IMR-90 (cell line): ENCODE measurements around the gene CCDC17. TPM values are rescaled to one million over a fixed set of nuclear protein-coding genes. Genes with fewer than 3 reads are reported as not detected.

ENCODE experiments used
- ATAC-seq: fragments of 200-7000 bp; cut with Tn5 transposase; 2 replicates; pipeline ENCODE4 v1.9.1; 2020; ENCODE audit warnings: low read depth, mild to moderate bottlenecking, moderate library complexity
- BruUV-seq: library from RNA; stranded (reverse); fragments of 400-500 nt; replicated peaks from 2 replicates; lab custom pipeline; 2021; lab: Mats Ljungman, UMichigan
- CTCF ChIA-PET: fragments of 300-600 bp; formaldehyde crosslinking; extraction: SDS; loops from one replicate; lab custom pipeline; 2021; ENCODE audit warnings: antibody characterized with exemption; lab: Yijun Ruan, JAX
- POLR2A ChIA-PET: fragments of 300-600 bp; sonication (Branson Sonifier 250); formaldehyde crosslinking; loops from one replicate; lab custom pipeline; 2022; ENCODE audit warnings: antibody characterized with exemption; ENCODE audit not compliant: unreplicated experiment; lab: Charles Lee
- DNase-seq: peaks from one replicate; pipeline ENCODE4 v3.0.0; 2013
- H2AFZ ChIP-seq: replicated peaks from 2 replicates; pipeline ENCODE3; 2013; ENCODE audit warnings: low read length, mild to moderate bottlenecking; ENCODE audit not compliant: poor library complexity
- H2AK5ac ChIP-seq: 2 replicates; pipeline ENCODE4 v1.6.1; 2013; ENCODE audit warnings: low read depth, low read length, inconsistent platforms
- H2AK9ac ChIP-seq: replicated peaks from 2 replicates; pipeline ENCODE3; 2013; ENCODE audit warnings: mild to moderate bottlenecking, low read depth, low read length, moderate library complexity; ENCODE audit not compliant: poor library complexity
- H2BK120ac ChIP-seq: 2 replicates; pipeline ENCODE4 v1.6.1; 2013; ENCODE audit warnings: low read depth, low read length, inconsistent platforms
- H2BK15ac ChIP-seq: 3 replicates; pipeline ENCODE4 v1.6.1; 2013; ENCODE audit warnings: low read depth, low read length, inconsistent platforms
- H2BK20ac ChIP-seq: 2 replicates; pipeline ENCODE4 v1.6.1; 2013; ENCODE audit warnings: low read depth, mild to moderate bottlenecking, inconsistent platforms, low read length, moderate library complexity
- H2BK5ac ChIP-seq: 2 replicates; pipeline ENCODE4 v1.6.1; 2013; ENCODE audit warnings: mild to moderate bottlenecking, low read depth, low read length, inconsistent platforms; ENCODE audit not compliant: poor library complexity, severe bottlenecking
- H3K14ac ChIP-seq: replicated peaks from 2 replicates; pipeline ENCODE4 v1.6.1; 2013; ENCODE audit warnings: low read depth, low read length, inconsistent platforms
- H3K18ac ChIP-seq: 2 replicates; pipeline ENCODE4 v1.6.1; 2013; ENCODE audit warnings: low read depth, low read length, control low read depth
- H3K23ac ChIP-seq: 2 replicates; pipeline ENCODE4 v1.6.1; 2013; ENCODE audit warnings: low read depth, low read length, inconsistent platforms
- H3K27ac ChIP-seq: 2 replicates; pipeline ENCODE4 v1.5.1; 2013; ENCODE audit warnings: mild to moderate bottlenecking, control low read depth, low read length; ENCODE audit not compliant: insufficient read depth
- H3K27me3 ChIP-seq: 2 replicates; pipeline ENCODE4 v1.6.1; 2013; ENCODE audit warnings: low read length; ENCODE audit not compliant: control insufficient read depth, insufficient read depth
- H3K36me3 ChIP-seq: 2 replicates; pipeline ENCODE4 v1.6.1; 2013; ENCODE audit warnings: low read length, mixed read lengths; ENCODE audit not compliant: control insufficient read depth, insufficient read depth
- H3K4ac ChIP-seq: 2 replicates; pipeline ENCODE4 v1.6.1; 2013; ENCODE audit warnings: low read depth, low read length, inconsistent platforms
- H3K4me1 ChIP-seq: 2 replicates; pipeline ENCODE4 v1.6.1; 2013; ENCODE audit warnings: low read length, mixed read lengths; ENCODE audit not compliant: control insufficient read depth, insufficient read depth
- H3K4me2 ChIP-seq: 2 replicates; pipeline ENCODE4 v1.6.1; 2013; ENCODE audit warnings: low read depth, mild to moderate bottlenecking, control low read depth, low read length, moderate library complexity
- H3K4me3 ChIP-seq: 2 replicates; pipeline ENCODE4 v1.5.1; 2013; ENCODE audit warnings: low read depth, mild to moderate bottlenecking, control low read depth, low read length, moderate library complexity; ENCODE audit not compliant: insufficient read depth
- H3K56ac ChIP-seq: 2 replicates; pipeline ENCODE4 v1.6.1; 2013; ENCODE audit warnings: low read length, inconsistent platforms; ENCODE audit not compliant: insufficient read depth; ENCODE audit errors: extremely low read depth
- H3K79me1 ChIP-seq, 2 experiments: 2 replicates each; pipeline ENCODE4 v1.6.1; 2013; ENCODE audit warnings: low read length in 2 of 2, inconsistent platforms in 1 of 2, low read depth in 1 of 2
- H3K9ac ChIP-seq: 2 replicates; pipeline ENCODE4 v1.6.1; 2013; ENCODE audit warnings: low read depth, low read length, control low read depth
- H3K9me1 ChIP-seq: 2 replicates; pipeline ENCODE4 v1.6.1; 2013; ENCODE audit warnings: low read length, inconsistent platforms; ENCODE audit not compliant: insufficient read depth
- H3K9me3 ChIP-seq: 2 replicates; pipeline ENCODE4 v1.6.1; 2013; ENCODE audit warnings: low read length; ENCODE audit not compliant: control insufficient read depth, insufficient read depth
- H4K20me1 ChIP-seq: 2 replicates; pipeline ENCODE4 v1.6.1; 2013; ENCODE audit warnings: low read length, inconsistent platforms; ENCODE audit not compliant: insufficient read depth
- H4K5ac ChIP-seq: 2 replicates; pipeline ENCODE4 v1.6.1; 2013; ENCODE audit warnings: mild to moderate bottlenecking, low read depth, low read length, control low read depth
- H4K8ac ChIP-seq, 2 experiments: 2 replicates each; pipeline ENCODE4 v1.6.1; 2013; ENCODE audit warnings: low read depth in 2 of 2, low read length in 2 of 2, control low read depth in 1 of 2, inconsistent platforms in 1 of 2
- H4K91ac ChIP-seq: 2 replicates; pipeline ENCODE4 v1.6.1; 2013; ENCODE audit warnings: low read depth, low read length, inconsistent platforms; ENCODE audit not compliant: insufficient read depth
- BHLHE40 ChIP-seq: fragments of 150-350 bp; IDR thresholded peaks from 2 replicates; pipeline ENCODE4 v1.6.1; 2016; ENCODE audit warnings: mild to moderate bottlenecking, low read depth, low read length
- CEBPB ChIP-seq: IDR thresholded peaks from 2 replicates; pipeline ENCODE4 v1.6.1; 2012; ENCODE audit warnings: low read depth, low read length, improper control_type of control experiment
- CHD1 ChIP-seq: IDR thresholded peaks from 2 replicates; pipeline ENCODE4 v1.6.1; 2012; ENCODE audit warnings: low read depth, low read length, improper control_type of control experiment
- CTCF ChIP-seq: conservative IDR thresholded peaks from 2 replicates; pipeline ENCODE4 v1.5.1; 2012; ENCODE audit warnings: mild to moderate bottlenecking, low read depth, low read length, improper control_type of control experiment
- ELK1 ChIP-seq: fragments of 150-350 bp; IDR thresholded peaks from 2 replicates; pipeline ENCODE4 v1.6.1; 2016; ENCODE audit warnings: low read depth, mild to moderate bottlenecking, low read length, moderate library complexity, borderline replicate concordance
- MAFK ChIP-seq: IDR thresholded peaks from 2 replicates; pipeline ENCODE4 v1.6.1; 2012; ENCODE audit warnings: low read depth, low read length, improper control_type of control experiment
- MAZ ChIP-seq: IDR thresholded peaks from 2 replicates; pipeline ENCODE4 v1.6.1; 2012; ENCODE audit warnings: low read depth, mild to moderate bottlenecking, low read length, improper control_type of control experiment, moderate library complexity, borderline replicate concordance
- MXI1 ChIP-seq: IDR thresholded peaks from 2 replicates; pipeline ENCODE4 v1.6.1; 2012; ENCODE audit warnings: low read depth, mild to moderate bottlenecking, low read length, moderate library complexity, borderline replicate concordance
- NFE2L2 ChIP-seq: fragments of 150-350 bp; IDR thresholded peaks from 2 replicates; pipeline ENCODE4 v1.6.1; 2016; ENCODE audit warnings: low read depth, mild to moderate bottlenecking, low read length
- POLR2A ChIP-seq: IDR thresholded peaks from 2 replicates; pipeline ENCODE4 v1.6.1; 2012; ENCODE audit warnings: mild to moderate bottlenecking, low read depth, low read length
- RAD21 ChIP-seq: IDR thresholded peaks from 2 replicates; pipeline ENCODE4 v1.6.1; 2012; ENCODE audit warnings: low read length, improper control_type of control experiment
- RCOR1 ChIP-seq: IDR thresholded peaks from 2 replicates; pipeline ENCODE4 v1.6.1; 2012; ENCODE audit warnings: mild to moderate bottlenecking, low read length, improper control_type of control experiment; ENCODE audit not compliant: insufficient replicate concordance
- SMC3 ChIP-seq: fragments of 150-350 bp; IDR thresholded peaks from 2 replicates; pipeline ENCODE4 v1.6.1; 2016; ENCODE audit warnings: low read depth, mild to moderate bottlenecking, antibody characterized with exemption, low read length, moderate library complexity
- dilution Hi-C: fragments of 300-500 bp; cut with HindIII; formaldehyde crosslinking; loops from one replicate; pipeline ENCODE4 v1.14.3; 2018; ENCODE audit warnings: low sequenced_read_pairs; ENCODE audit not compliant: unreplicated experiment
- in situ Hi-C: fragments of 300-500 bp; cut with MboI; formaldehyde crosslinking; loops from 3 replicates; pipeline ENCODE4 v1.14.3; 2019; ENCODE audit warnings: low sequenced_read_pairs, inconsistent platforms, mixed read lengths
- intact Hi-C: fragments of 100-400 bp; cut with micrococcal nuclease; formaldehyde crosslinking; loops from 2 replicates; pipeline ENCODE4 v1.10.0; 2022
- polyA plus RNA-seq, 3 experiments: library from polyadenylated mRNA; depleted of rRNA; stranded (reverse); fragments of >200 nt; gene quantifications; 2 replicates each; pipeline ENCODE4 v1.2.3, GENCODE V29; 2012; ENCODE audit warnings: low replicate concordance in 1 of 3
- total RNA-seq: library from RNA; depleted of rRNA; stranded (reverse); fragments of >200 nt; gene quantifications from 2 replicates; pipeline ENCODE4 v1.2.3, GENCODE V29; 2012
- TF ChIP-seq, protein P1 (sequence below): fragments of 150-350 bp; IDR thresholded peaks from 2 replicates; pipeline ENCODE4 v1.6.1; 2017; ENCODE audit warnings: mild to moderate bottlenecking, antibody characterized with exemption, low read length, low read depth

Gene CCDC17
- total and polyA plus RNA-seq, 2 of the 4 experiments (the other 2 are of a cell fraction): 0.18 to 0.26 TPM

- Histone ChIP-seq H3K4me1 (no peaks in the 10 kb centered on the region), H3K4me2 (no peak overlapping the region), H2AK5ac (no peak overlapping the region), H3K36me3 (peaks cover 44% of the 10 kb centered on the region), H3K27me3 (no peaks in the 10 kb centered on the region), H4K91ac (no peak overlapping the region), H2BK5ac (no peak overlapping the region), H3K14ac (no peak overlapping the region), H2BK15ac (no peak overlapping the region), H3K4ac (no peak overlapping the region), H3K9me3 (no peaks in the 10 kb centered on the region), H3K9ac (no peak overlapping the region), H2BK120ac (no peak overlapping the region), H4K20me1 (no peaks in the 10 kb centered on the region), H4K5ac (no peak overlapping the region), H2BK20ac (no peak overlapping the region), H3K79me1 (peaks cover 3 to 12% of the 10 kb centered on the region in 2 experiments; a peak in 2 of 4 replicates), H4K8ac (no peak overlapping the region), H2AK9ac (no peak overlapping the region), H2AFZ (no peak overlapping the region), H3K56ac (no peak overlapping the region), H3K9me1 (0 out of 2 replicates have a peak, but pooled peaks cover 2% of the 10 kb centered on the region), H3K23ac (no peak overlapping the region), H3K27ac (no peak overlapping the region), H3K4me3 (no peak overlapping the region), H3K18ac (no peak overlapping the region)
- in situ Hi-C loops: no loop called here
- ChIA-PET POLR2A (no interaction called here), CTCF (no interaction called here)
- DNase-seq (no peak), ATAC-seq (no peak)
- no TSS peak for BruUV-seq
- dilution Hi-C loops: no loop called here
- intact Hi-C loops: no loop called here
- TF ChIP-seq CTCF (no peak), NFE2L2 (no peak), CHD1 (no peak), MAFK (no peak), MXI1 (no peak), RAD21 (no peak), MAZ (no peak), ELK1 (no peak), CEBPB (no peak), SMC3 (no peak), BHLHE40 (no peak), RCOR1 (no peak), POLR2A (no peak)
- TF ChIP-seq, protein P1, sequence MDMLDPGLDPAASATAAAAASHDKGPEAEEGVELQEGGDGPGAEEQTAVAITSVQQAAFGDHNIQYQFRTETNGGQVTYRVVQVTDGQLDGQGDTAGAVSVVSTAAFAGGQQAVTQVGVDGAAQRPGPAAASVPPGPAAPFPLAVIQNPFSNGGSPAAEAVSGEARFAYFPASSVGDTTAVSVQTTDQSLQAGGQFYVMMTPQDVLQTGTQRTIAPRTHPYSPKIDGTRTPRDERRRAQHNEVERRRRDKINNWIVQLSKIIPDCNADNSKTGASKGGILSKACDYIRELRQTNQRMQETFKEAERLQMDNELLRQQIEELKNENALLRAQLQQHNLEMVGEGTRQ: no peak
Measured at GRCh38 chr1:45629035-45629434, 5.2 kb upstream of the CCDC17 start.
